SK-N-SH treated with all-trans-retinoic acid at 6 μM for 48 hours (cell line): ENCODE measurements around the gene ASTN2.

Source experiments
- ATAC-seq: fragments of 200-7000 bp; cut with Tn5 transposase; 3 replicates; pipeline ENCODE4 v1.9.1; 2020; ENCODE audit warnings: mild to moderate bottlenecking, moderate library complexity
- ARNTL ChIP-seq: fragments of 450-650 bp; formaldehyde crosslinking; IDR thresholded peaks from 2 replicates; pipeline ENCODE4 v1.5.0; 2020; ENCODE audit warnings: low read depth, mild to moderate bottlenecking, moderate library complexity, borderline replicate concordance
- BACH2 ChIP-seq: fragments of 250-450 bp; sonication (Bioruptor Pico); IDR thresholded peaks from 2 replicates; pipeline ENCODE4 v1.9.0; 2021; ENCODE audit warnings: mild to moderate bottlenecking, borderline replicate concordance
- CREB5 ChIP-seq: fragments of 250-450 bp; sonication (Bioruptor Pico); IDR thresholded peaks from 2 replicates; pipeline ENCODE4 v1.5.1; 2020; ENCODE audit warnings: low read depth, mild to moderate bottlenecking, moderate library complexity
- CSDC2 ChIP-seq: fragments of 250-450 bp; sonication (Bioruptor Pico); IDR thresholded peaks from 2 replicates; pipeline ENCODE4 v1.5.0; 2020; ENCODE audit warnings: mild to moderate bottlenecking, moderate library complexity
- CSRNP3 ChIP-seq: fragments of 250-450 bp; sonication (Bioruptor Pico); IDR thresholded peaks from 2 replicates; pipeline ENCODE4 v1.5.1; 2021; ENCODE audit warnings: mild to moderate bottlenecking, moderate library complexity
- ESRRG ChIP-seq: fragments of 250-450 bp; sonication (Bioruptor Pico); IDR thresholded peaks from 2 replicates; pipeline ENCODE4 v1.6.1; 2021; ENCODE audit warnings: mild to moderate bottlenecking
- GLIS3 ChIP-seq: fragments of 250-450 bp; sonication (Bioruptor Pico); IDR thresholded peaks from 2 replicates; pipeline ENCODE4 v1.5.0; 2020; ENCODE audit warnings: mild to moderate bottlenecking, moderate library complexity
- ISL1 ChIP-seq: fragments of 250-450 bp; sonication (Bioruptor Pico); IDR thresholded peaks from 2 replicates; pipeline ENCODE4 v2.1.2; 2022; ENCODE audit warnings: mild to moderate bottlenecking, moderate library complexity
- OSR1 ChIP-seq: fragments of 250-450 bp; sonication (Bioruptor Pico); IDR thresholded peaks from 2 replicates; pipeline ENCODE4 v1.8.0; 2022; ENCODE audit warnings: moderate library complexity, mild to moderate bottlenecking, inconsistent platforms
- POU6F1 ChIP-seq: fragments of 250-450 bp; sonication (Bioruptor Pico); IDR thresholded peaks from 2 replicates; pipeline ENCODE4 v1.8.0; 2021; ENCODE audit warnings: low read depth, mild to moderate bottlenecking, moderate library complexity, borderline replicate concordance
- PPARA ChIP-seq: fragments of 250-450 bp; sonication (Bioruptor Pico); IDR thresholded peaks from 2 replicates; pipeline ENCODE4 v1.5.0; 2020; ENCODE audit warnings: mild to moderate bottlenecking, borderline replicate concordance
- RARB ChIP-seq: fragments of 250-450 bp; sonication (Bioruptor Pico); IDR thresholded peaks from 2 replicates; pipeline ENCODE4 v1.8.0; 2021; ENCODE audit warnings: mild to moderate bottlenecking, moderate library complexity
- SNAI2 ChIP-seq: fragments of 250-450 bp; sonication (Bioruptor Pico); IDR thresholded peaks from 2 replicates; pipeline ENCODE4 v1.5.0; 2020; ENCODE audit warnings: mild to moderate bottlenecking, moderate library complexity
- TCF4 ChIP-seq: fragments of 250-450 bp; sonication (Bioruptor Pico); IDR thresholded peaks from 2 replicates; pipeline ENCODE4 v1.8.0; 2021; ENCODE audit warnings: mild to moderate bottlenecking, moderate library complexity, borderline replicate concordance
- TOX ChIP-seq: fragments of 250-450 bp; sonication (Bioruptor Pico); IDR thresholded peaks from 2 replicates; pipeline ENCODE4 v1.8.0; 2021; ENCODE audit warnings: mild to moderate bottlenecking, moderate library complexity, borderline replicate concordance
- ZC3H10 ChIP-seq: fragments of 250-450 bp; sonication (Bioruptor Pico); IDR thresholded peaks from 2 replicates; pipeline ENCODE4 v1.5.1; 2021; ENCODE audit warnings: mild to moderate bottlenecking, moderate library complexity
- ZFP3 ChIP-seq: fragments of 250-450 bp; sonication (Bioruptor Pico); IDR thresholded peaks from 2 replicates; pipeline ENCODE4 v1.5.0; 2020; ENCODE audit warnings: mild to moderate bottlenecking, moderate library complexity
- ZFP30 ChIP-seq: fragments of 450-650 bp; formaldehyde crosslinking; IDR thresholded peaks from 2 replicates; pipeline ENCODE4 v1.5.0; 2022; ENCODE audit warnings: mild to moderate bottlenecking, moderate library complexity
- ZNF565 ChIP-seq: fragments of 450-650 bp; formaldehyde crosslinking; conservative IDR thresholded peaks from 2 replicates; pipeline ENCODE4 v1.5.0; 2020; ENCODE audit warnings: low read depth, mild to moderate bottlenecking, moderate library complexity
- ZNF70 ChIP-seq: fragments of 450-650 bp; formaldehyde crosslinking; IDR thresholded peaks from 2 replicates; pipeline ENCODE4 v1.5.0; 2020; ENCODE audit warnings: mild to moderate bottlenecking, moderate library complexity

ASTN2 gene

GRCh38 chr9:117265253-117265652, 149.6 kb downstream of the ASTN2 start:
- TF ChIP-seq TCF4 (CRISPR knock-in tag) = no peak
- TF ChIP-seq ESRRG (CRISPR knock-in tag) = no peak
- TF ChIP-seq ZNF565 = no peak
- no peak for TF ChIP-seq CSDC2
- TF ChIP-seq SNAI2 = no peak
- no peak for TF ChIP-seq BACH2 (CRISPR knock-in tag)
- TF ChIP-seq POU6F1 (CRISPR knock-in tag) = no peak
- no peak for TF ChIP-seq CSRNP3 (CRISPR knock-in tag)
- TF ChIP-seq ZFP30 (CRISPR knock-in tag) = no peak
- TF ChIP-seq ZNF70 (CRISPR knock-in tag) = no peak
- TF ChIP-seq ISL1 (CRISPR knock-in tag) = no peak
- TF ChIP-seq RARB (CRISPR knock-in tag) = no peak
- TF ChIP-seq GLIS3 (CRISPR knock-in tag) = no peak
- no peak for TF ChIP-seq PPARA (CRISPR knock-in tag)
- TF ChIP-seq OSR1 (CRISPR knock-in tag) = no peak
- TF ChIP-seq ZFP3 (CRISPR knock-in tag) = no peak
- no peak for TF ChIP-seq ZC3H10 (CRISPR knock-in tag)
- no peak for TF ChIP-seq CREB5 (CRISPR knock-in tag)
- ATAC-seq = no peak

- TF ChIP-seq OSR1 (CRISPR knock-in tag) (no peak), ZC3H10 (CRISPR knock-in tag) (no peak), ISL1 (CRISPR knock-in tag) (no peak), ZNF70 (CRISPR knock-in tag) (no peak), CREB5 (CRISPR knock-in tag) (no peak), RARB (CRISPR knock-in tag) (no peak), ARNTL (CRISPR knock-in tag) (no peak), GLIS3 (CRISPR knock-in tag) (no peak), SNAI2 (no peak), BACH2 (CRISPR knock-in tag) (no peak), ESRRG (CRISPR knock-in tag) (no peak)
- ATAC-seq = no peak
Observed at GRCh38 chr9:117258184-117258866, 156.5 kb downstream of the ASTN2 start.

- ATAC-seq = no peak
- TF ChIP-seq TOX (no peak), CREB5 (CRISPR knock-in tag) (no peak), TCF4 (CRISPR knock-in tag) (no peak), ZNF565 (no peak), SNAI2 (no peak), ZFP30 (CRISPR knock-in tag) (no peak), PPARA (CRISPR knock-in tag) (no peak), GLIS3 (CRISPR knock-in tag) (no peak), ESRRG (CRISPR knock-in tag) (no peak), ZFP3 (CRISPR knock-in tag) (no peak), BACH2 (CRISPR knock-in tag) (no peak), ZC3H10 (CRISPR knock-in tag) (no peak), OSR1 (CRISPR knock-in tag) (no peak)
Observed at GRCh38 chr9:117253261-117253660, 161.6 kb downstream of the ASTN2 start.
